GM18519 (cell line): ENCODE measurements around the gene PCDHAC1.
"Not testable (repeated sequence)": the region's sequence is repeated elsewhere in the genome, so short reads cannot be mapped to it uniquely, and the experiment has no call there.

ENCODE experiments used
- ATAC-seq: cut with Tn5 transposase; IDR thresholded peaks from one replicate; pipeline ENCODE4 v1.9.1; 2021; ENCODE audit warnings: mild to moderate bottlenecking, moderate library complexity; ENCODE audit not compliant: unreplicated experiment, low FRiP score

The PCDHAC1 gene

GRCh38 chr5:140925806-140926442, at the start of gene PCDHAC1:
PCDHAC1 (plus strand) TSS chr5:140926299; CDS start chr5:140926893, 594 bp downstream.
- no peak for ATAC-seq

- ATAC-seq = not testable (repeated sequence)
Measured at GRCh38 chr5:140876541-140877261, 49.4 kb upstream of the PCDHAC1 start.

GRCh38 chr5:140877262-140877581, 48.9 kb upstream of the PCDHAC1 start:
- no peak for ATAC-seq

- ATAC-seq = no peak
Measured at GRCh38 chr5:140881889-140882590, 44.1 kb upstream of the PCDHAC1 start, which contains the start of gene PCDHA13. PCDHA13 (plus strand) TSS chr5:140882124; CDS start chr5:140882269, 145 bp downstream.

- no peak for ATAC-seq
Measured at GRCh38 chr5:140882591-140882899, 43.6 kb upstream of the PCDHAC1 start.

GRCh38 chr5:140883373-140883772, 42.7 kb upstream of the PCDHAC1 start:
- ATAC-seq = no peak

GRCh38 chr5:140883927-140884697, 42.0 kb upstream of the PCDHAC1 start:
- ATAC-seq = no peak

- ATAC-seq = no peak
Measured at GRCh38 chr5:140916325-140916724, 9.8 kb upstream of the PCDHAC1 start.

- no peak for ATAC-seq
Measured at GRCh38 chr5:140923601-140924000, 2.5 kb upstream of the PCDHAC1 start.

GRCh38 chr5:140926443-140927227, 536 bp downstream of the PCDHAC1 start:
- no peak for ATAC-seq

GRCh38 chr5:140927228-140927573, 1.1 kb downstream of the PCDHAC1 start:
- ATAC-seq = no peak

- ATAC-seq = no peak
Measured at GRCh38 chr5:140934964-140935606, 9.0 kb downstream of the PCDHAC1 start.

GRCh38 chr5:140946578-140946977, 20.5 kb downstream of the PCDHAC1 start:
- no peak for ATAC-seq

GRCh38 chr5:140951636-140952035, 25.5 kb downstream of the PCDHAC1 start:
- no peak for ATAC-seq

GRCh38 chr5:140953234-140953633, 27.1 kb downstream of the PCDHAC1 start:
- no peak for ATAC-seq

- ATAC-seq = no peak
Measured at GRCh38 chr5:140962190-140962589, 36.1 kb downstream of the PCDHAC1 start.

- ATAC-seq = no peak
Measured at GRCh38 chr5:140964356-140964755, 38.3 kb downstream of the PCDHAC1 start.

- no peak for ATAC-seq
Measured at GRCh38 chr5:140965905-140966292, 39.8 kb downstream of the PCDHAC1 start.

- no peak for ATAC-seq
Measured at GRCh38 chr5:140966293-140967225, 40.5 kb downstream of the PCDHAC1 start, which contains the start of gene PCDHAC2. PCDHAC2 (plus strand) TSS chr5:140966476; CDS start chr5:140966767, 291 bp downstream.
